Activated CD8-positive, alpha-beta memory T cell treated with anti-CD3 and anti-CD28 coated beads for 1 hour (primary cell): ENCODE data around the gene MMP11.

Experiments used
- DNase-seq, 2 donors: peaks; one replicate each; pipeline ENCODE4 v3.0.0-alpha.2; 2020; ENCODE audit warnings: low read depth in 1 of 2; ENCODE audit errors: extremely low read depth in 1 of 2

MMP11 gene

GRCh38 chr22:23779731-23780130 is 7.1 kb downstream of the MMP11 start:
- DNase-seq, result no peak

DNA sequence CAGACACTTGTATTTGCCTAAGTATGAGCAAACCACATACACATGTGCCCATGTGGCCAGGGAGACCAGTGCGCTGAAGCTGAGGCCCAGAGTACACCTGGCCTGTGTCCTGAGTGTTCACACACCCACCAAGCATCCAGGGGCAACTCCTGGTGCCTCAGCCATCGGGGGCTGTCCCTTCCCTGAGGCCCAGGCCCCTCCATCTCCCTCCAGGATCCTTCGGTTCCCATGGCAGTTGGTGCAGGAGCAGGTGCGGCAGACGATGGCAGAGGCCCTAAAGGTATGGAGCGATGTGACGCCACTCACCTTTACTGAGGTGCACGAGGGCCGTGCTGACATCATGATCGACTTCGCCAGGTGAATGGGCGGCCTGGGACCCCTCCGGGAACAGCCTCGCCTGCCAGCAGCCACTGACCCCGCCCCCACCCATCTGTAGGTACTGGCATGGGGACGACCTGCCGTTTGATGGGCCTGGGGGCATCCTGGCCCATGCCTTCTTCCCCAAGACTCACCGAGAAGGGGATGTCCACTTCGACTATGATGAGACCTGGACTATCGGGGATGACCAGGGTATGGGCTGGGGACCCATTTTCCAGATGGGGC is 7.6 kb downstream of the MMP11 start:
- no peak for DNase-seq

DNA sequence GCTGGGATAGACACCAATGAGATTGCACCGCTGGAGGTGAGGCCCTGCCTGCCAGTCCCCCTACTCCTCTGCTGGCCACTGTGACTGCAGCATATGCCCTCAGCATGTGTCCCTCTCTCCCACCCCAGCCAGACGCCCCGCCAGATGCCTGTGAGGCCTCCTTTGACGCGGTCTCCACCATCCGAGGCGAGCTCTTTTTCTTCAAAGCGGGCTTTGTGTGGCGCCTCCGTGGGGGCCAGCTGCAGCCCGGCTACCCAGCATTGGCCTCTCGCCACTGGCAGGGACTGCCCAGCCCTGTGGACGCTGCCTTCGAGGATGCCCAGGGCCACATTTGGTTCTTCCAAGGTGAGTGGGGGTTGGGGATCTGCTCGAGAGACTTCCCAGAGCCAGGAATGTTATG is 8.4 kb downstream of the MMP11 start:
- DNase-seq, result no peak

DNA sequence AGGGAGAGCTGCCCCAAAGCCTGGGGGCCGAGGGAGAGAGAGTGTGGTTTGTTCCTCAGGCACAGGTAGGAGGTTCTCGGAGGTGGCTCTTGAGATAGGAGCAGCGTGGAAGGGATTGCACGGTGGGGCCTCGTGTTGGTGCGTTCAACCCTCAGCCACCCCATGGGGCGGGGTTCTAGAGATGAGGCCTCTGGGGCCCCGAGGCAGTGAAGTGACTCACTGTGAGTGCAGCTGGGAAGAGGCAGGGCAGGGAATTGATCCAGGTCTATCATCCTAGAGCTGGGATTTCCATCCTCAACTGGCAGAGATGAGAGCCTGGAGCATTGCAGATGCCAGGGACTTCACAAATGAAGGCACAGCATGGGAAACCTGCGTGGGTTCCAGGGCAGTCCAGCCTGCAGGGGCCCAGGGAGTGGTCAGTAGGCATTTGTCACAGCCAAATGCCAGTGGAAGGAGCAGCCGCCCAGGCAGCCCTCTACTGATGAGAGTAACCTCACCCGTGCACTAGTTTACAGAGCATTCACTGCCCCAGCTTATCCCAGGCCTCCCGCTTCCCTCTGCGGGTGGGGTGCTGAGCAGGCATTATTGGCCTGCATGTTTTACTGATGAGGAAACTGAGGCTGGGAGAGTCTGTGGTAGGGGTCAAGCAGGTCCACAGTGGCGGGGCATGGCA is 9.0 kb downstream of the MMP11 start:
- DNase-seq, result no peak

DNA sequence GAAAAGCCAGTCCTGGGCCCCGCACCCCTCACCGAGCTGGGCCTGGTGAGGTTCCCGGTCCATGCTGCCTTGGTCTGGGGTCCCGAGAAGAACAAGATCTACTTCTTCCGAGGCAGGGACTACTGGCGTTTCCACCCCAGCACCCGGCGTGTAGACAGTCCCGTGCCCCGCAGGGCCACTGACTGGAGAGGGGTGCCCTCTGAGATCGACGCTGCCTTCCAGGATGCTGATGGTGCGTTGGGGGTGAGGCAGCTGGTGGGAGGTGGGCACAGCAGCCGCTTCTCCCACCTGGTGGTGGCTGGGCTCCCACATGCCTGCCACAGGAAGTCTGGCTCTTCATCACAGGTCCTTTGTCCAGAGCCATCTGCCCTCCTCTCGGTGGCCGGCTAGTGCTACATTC is 9.6 kb downstream of the MMP11 start:
- DNase-seq, result no peak

GRCh38 chr22:23782703-23783102 is 10.1 kb downstream of the MMP11 start:
- no peak for DNase-seq

- DNase-seq, result no peak
These were observed 10.9 kb downstream of the MMP11 start for GRCh38 chr22:23783265-23784150.

GRCh38 chr22:23784215-23784732 is 11.6 kb downstream of the MMP11 start:
- DNase-seq, result no peak

- no peak for DNase-seq
These were observed 13.6 kb downstream of the MMP11 start for GRCh38 chr22:23786261-23786710.

DNA sequence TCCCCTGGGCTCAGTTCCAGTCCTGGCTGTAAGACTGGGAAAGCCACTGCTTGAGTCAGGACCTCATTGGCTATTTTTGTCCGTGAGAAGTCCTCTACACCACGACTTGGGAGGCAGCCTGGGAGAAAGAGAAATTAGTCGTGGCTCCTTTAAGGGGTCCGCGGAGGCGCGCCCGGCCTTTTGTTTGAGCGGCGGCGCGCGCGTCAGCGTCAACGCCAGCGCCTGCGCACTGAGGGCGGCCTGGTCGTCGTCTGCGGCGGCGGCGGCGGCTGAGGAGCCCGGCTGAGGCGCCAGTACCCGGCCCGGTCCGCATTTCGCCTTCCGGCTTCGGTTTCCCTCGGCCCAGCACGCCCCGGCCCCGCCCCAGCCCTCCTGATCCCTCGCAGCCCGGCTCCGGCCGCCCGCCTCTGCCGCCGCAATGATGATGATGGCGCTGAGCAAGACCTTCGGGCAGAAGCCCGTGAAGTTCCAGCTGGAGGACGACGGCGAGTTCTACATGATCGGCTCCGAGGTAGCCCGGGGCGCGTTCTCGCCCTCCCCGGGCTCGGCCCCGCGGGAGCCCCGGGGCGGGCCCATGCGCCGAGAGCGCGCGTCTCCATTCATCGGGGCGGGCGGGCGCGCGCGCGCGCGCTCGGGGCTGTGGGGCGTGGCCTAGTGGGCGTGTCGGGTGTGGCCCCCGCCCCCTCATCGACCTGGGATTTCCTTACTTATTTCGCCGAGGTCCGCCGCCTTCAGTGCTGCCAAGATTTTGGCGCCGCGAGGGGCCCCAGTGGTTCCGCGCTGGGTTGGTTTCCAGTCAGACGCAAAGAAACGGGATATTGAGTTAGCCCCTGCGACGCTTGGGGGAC is 14.3 kb downstream of the MMP11 start, which contains the start of gene SMARCB1:
SMARCB1 (plus strand) TSS at position 215 of the 848 bp plus-strand sequence; CDS start at position 419, 204 bp downstream.
- peak; percentile 66 to 91 for DNase-seq

DNA sequence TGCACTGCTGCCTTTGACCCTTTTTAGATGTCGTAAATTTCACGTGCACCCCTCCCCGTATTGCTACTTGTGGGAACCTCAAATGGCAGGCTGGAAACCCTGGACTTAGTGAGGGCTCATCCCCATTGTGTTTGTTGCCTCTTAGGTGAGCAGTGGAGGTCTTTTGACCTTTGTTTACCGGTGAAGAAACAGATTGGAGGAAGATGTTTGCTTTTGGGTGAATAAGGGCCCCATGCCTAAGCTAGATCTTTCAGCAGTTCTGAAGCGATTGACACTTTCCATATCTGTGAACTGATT is 14.9 kb downstream of the MMP11 start:
- DNase-seq, result no peak

GRCh38 chr22:23787910-23788309 is 15.3 kb downstream of the MMP11 start:
- DNase-seq, result no peak

DNA sequence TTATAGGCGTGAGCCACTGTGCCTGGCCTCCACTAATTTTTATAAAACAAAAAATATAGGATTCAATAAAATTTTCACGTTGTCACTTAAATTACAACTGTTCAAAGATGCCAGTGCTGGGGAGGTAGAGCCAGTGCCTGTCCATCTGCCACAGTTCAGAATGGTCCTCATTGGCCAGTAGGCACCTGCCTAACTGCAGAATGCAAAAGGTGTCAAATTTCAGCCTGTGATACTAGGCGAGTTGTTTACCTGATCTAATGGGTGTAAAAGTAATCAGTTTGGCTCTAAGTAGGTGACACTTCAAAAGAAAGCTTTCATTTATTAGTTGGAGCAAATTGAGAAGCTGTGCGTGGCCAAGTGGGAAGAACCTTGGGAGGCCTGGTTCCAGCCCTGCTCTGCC is 16.5 kb downstream of the MMP11 start:
- no peak for DNase-seq

- DNase-seq, result no peak
These were observed 17.0 kb downstream of the MMP11 start for GRCh38 chr22:23789638-23790037.

GRCh38 chr22:23790819-23791737 is 18.4 kb downstream of the MMP11 start:
- no peak for DNase-seq

DNA sequence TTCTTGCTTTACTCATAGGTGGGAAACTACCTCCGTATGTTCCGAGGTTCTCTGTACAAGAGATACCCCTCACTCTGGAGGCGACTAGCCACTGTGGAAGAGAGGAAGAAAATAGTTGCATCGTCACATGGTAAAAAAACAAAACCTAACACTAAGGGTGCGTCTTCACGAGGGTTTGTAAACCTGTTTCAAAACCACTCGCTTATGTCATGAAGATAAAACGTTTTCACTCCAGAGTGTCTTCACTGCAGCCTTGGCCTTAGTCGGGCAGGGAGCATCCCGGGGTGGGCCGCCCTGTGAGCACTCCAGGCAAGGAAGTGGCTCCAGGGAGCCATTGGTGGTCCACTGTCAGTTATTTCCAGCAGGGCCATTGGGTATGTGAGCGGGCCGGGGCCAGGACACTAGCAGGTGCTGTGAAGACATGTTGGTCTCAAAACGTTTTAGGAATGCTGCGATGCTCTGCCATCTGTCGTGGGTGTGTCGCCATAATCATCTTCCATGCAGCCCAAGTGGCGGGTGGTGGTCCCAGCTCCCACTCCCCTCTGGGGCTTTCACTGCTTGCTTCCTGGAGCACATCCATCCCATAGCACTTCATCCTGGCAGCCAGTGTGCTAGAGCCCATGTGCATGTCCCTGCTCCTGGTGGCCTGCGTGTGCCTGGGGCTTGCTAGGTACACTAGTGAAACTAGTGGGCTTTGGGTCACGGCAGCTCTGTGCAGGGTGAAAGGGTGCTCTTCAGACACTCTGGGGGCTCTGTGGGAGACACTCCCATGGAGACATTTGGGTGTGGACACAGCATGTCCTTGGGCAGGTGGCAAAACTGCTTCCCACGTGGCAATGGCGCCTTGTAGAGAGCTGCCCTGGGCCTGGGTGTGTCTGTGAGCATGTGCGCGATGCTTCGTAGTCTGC is 19.3 kb downstream of the MMP11 start:
- DNase-seq, result no peak

DNA sequence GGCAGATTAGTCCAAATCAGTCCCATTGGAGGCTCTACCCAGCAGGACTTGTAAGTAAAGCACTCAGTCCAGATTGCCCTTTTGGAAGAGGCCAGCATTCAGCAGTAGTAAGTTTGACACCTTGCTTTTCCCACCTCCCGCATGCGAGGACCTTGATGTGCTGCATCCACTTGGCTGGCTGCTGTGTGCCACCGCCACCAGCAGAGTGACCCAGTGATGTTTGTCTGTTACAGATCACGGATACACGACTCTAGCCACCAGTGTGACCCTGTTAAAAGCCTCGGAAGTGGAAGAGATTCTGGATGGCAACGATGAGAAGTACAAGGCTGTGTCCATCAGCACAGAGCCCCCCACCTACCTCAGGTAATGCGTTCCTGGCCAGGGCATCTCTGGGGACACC is 20.7 kb downstream of the MMP11 start:
- no peak for DNase-seq

GRCh38 chr22:23796461-23796860 is 23.8 kb downstream of the MMP11 start:
- DNase-seq, result no peak
